Measurements from ENCODE around the gene RBM19.
"Not testable (repeated sequence)": the region's sequence is repeated elsewhere in the genome, so short reads cannot be mapped to it uniquely, and the experiment has no call there.

Gene RBM19, protein sequence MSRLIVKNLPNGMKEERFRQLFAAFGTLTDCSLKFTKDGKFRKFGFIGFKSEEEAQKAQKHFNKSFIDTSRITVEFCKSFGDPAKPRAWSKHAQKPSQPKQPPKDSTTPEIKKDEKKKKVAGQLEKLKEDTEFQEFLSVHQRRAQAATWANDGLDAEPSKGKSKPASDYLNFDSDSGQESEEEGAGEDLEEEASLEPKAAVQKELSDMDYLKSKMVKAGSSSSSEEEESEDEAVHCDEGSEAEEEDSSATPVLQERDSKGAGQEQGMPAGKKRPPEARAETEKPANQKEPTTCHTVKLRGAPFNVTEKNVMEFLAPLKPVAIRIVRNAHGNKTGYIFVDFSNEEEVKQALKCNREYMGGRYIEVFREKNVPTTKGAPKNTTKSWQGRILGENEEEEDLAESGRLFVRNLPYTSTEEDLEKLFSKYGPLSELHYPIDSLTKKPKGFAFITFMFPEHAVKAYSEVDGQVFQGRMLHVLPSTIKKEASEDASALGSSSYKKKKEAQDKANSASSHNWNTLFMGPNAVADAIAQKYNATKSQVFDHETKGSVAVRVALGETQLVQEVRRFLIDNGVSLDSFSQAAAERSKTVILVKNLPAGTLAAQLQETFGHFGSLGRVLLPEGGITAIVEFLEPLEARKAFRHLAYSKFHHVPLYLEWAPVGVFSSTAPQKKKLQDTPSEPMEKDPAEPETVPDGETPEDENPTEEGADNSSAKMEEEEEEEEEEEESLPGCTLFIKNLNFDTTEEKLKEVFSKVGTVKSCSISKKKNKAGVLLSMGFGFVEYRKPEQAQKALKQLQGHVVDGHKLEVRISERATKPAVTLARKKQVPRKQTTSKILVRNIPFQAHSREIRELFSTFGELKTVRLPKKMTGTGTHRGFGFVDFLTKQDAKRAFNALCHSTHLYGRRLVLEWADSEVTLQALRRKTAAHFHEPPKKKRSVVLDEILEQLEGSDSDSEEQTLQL

DNA sequence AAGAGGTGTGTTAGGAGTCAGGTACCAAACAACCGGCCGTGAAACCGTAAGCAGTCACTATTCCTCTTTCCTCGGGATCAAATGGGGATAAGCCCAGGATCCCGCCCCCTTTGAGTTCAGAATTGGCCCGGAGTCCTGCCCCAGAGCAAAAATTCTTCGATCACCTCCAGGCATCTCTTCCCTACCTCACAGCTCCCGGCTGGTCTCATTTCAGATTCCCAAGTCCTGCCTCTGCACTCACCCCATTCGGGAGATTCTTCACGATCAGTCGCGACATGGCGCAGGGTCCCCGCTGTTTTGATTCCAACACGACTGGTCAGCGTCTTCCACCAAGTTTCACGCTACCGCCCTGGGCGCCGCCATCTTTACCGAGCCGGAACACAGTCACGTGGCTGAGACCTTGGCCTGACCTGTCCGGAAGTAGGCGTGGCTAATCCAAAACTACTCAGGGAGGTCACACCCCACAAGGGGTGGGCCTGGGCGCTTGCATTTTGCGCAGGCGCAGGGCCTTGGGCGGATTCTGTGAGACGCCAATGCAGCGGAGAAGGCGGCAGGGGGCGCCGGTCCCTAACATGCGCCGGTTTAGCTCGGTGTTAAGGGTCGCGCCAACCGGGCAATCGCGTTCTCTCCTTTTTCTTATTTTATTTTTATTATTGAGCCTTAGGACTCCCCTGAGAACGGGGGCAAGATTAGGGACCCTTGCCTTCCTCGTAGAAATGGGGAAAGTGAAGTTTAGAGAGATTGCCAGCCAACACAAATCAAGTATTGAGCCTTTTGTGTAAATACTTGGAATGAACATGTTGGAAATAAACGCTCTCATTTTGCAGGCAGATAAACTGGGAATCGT is at the start of gene RBM19:
Gene RBM19 (minus strand): TSS at position 375 of the 847 bp plus-strand sequence. CDS start 98 bp downstream, at position 277.
- in situ Hi-C loops (cut with HindIII; ENCODE audit: low sequenced_read_pairs): no loop called here

DNA sequence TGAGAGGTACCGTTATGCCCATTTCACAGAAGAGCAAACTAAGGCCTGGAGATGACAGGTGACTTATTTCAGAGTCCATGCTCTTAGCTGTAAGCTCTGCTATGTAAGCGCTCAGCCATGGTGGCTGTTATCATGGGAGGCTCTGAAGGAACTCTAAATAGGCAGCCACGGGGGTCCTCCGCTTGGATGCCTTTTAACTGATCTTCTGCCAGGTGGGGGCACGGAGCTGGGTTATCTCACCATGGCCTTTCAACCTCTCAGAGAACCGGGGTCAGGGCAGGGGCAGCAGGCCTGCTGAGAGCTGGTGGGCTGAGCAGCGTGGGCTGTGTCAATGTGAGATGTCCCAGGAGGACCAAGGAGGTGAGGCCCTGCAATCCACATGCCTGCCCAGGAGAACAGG is 49.7 kb upstream of the RBM19 start:
- in situ Hi-C loops (cut with HindIII; ENCODE audit: low sequenced_read_pairs): loop anchor here (10.0 kb wide), 1 partner anchor 479 kb away; no protein-coding TSS in a partner anchor

DNA sequence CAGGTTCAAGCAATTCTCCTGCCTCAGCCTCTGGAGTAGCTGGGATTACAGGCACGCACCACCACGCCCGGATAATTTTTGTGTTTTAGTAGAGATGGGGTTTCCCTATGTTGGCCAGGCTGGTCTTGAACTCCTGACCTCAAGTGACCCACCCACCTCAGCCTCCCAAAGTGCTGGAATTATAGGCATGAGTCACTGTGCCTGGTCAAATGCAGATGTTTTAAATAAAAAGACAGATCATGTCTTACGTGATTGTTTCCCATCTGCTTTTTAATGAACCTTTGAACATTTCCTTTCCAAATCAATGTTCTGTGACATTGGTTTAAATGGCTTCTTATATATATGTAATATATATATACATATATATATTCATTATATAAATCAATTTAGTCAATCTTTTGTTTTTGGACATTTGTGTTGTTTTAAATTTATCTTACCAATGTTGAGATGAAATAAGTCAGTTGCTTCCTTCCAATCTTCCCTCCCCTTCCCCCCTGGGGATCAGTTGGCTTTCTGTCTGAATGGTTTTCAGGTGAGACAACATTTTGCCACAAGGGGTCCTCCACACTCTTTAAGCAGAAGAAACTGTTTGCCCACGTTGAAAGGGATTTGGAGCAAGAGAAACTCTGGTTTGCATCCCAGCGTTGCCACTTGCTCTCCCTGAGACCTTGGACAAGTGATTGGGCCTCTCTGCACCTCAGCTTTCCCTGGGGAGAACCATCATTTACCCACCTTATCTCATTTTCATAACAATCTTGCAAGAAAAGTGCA is 47.6 kb upstream of the RBM19 start:
- in situ Hi-C loops (cut with HindIII; ENCODE audit: low sequenced_read_pairs): loop anchor here (10.0 kb wide), 1 partner anchor 481 kb away; no protein-coding TSS in a partner anchor

DNA sequence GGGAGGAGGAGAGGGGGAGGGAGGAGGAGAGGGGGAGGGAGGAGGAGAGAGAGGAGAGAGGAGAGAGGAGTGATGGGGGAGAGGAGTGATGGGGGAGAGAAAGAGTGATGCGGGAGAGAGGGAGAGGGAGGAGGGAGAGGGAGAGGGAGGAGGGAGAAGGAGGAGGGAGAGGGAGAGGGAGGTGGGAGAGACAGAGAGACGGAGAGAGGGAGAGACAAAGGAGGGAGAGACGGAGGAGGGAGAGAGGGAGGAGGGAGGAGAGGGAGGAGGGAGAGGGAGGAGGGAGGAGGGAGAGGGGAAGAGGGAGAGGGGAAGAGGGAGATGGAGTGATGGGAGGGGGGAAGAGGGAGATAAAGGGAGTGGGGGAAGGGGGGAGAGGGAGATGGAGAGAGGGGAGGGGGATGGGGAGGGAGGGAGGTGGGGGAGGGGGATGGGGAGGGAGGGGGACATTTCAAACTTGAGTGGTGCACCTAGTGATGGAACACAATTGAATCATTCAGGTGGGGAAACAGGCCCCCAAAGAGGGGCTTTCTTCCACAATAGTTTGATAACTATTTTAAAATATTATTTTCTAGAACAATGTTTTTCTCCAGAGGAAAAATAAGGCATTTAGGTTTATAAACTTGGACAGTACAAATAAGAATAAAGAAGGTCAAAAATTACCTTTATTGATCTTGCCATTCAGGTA is 46.8 kb upstream of the RBM19 start:
- in situ Hi-C loops (cut with HindIII; ENCODE audit: low sequenced_read_pairs): loop anchor here (10.0 kb wide), 1 partner anchor 482 kb away; no protein-coding TSS in a partner anchor

DNA sequence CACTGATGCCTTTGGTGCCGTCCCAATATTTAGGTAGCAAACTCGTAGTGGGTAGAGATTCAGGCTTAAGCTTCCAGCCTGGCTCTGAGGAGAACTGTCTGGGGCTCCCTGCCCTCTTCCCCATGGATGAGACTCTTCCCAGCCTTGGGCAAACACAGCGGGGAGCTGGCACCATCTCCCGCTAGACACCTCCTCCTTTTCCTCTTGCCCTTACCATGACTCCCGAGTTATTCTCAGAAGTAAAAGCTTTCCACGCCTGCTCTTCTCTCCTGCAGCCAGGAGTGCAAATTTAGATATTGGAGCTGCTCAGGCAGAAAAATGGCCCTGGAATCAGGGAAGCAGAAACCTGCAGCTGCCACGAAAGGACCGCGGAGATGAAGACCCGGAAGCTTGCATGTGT is 45.6 kb upstream of the RBM19 start:
- in situ Hi-C loops (cut with HindIII; ENCODE audit: low sequenced_read_pairs): loop anchor here (10.0 kb wide), 1 partner anchor 483 kb away; no protein-coding TSS in a partner anchor

DNA sequence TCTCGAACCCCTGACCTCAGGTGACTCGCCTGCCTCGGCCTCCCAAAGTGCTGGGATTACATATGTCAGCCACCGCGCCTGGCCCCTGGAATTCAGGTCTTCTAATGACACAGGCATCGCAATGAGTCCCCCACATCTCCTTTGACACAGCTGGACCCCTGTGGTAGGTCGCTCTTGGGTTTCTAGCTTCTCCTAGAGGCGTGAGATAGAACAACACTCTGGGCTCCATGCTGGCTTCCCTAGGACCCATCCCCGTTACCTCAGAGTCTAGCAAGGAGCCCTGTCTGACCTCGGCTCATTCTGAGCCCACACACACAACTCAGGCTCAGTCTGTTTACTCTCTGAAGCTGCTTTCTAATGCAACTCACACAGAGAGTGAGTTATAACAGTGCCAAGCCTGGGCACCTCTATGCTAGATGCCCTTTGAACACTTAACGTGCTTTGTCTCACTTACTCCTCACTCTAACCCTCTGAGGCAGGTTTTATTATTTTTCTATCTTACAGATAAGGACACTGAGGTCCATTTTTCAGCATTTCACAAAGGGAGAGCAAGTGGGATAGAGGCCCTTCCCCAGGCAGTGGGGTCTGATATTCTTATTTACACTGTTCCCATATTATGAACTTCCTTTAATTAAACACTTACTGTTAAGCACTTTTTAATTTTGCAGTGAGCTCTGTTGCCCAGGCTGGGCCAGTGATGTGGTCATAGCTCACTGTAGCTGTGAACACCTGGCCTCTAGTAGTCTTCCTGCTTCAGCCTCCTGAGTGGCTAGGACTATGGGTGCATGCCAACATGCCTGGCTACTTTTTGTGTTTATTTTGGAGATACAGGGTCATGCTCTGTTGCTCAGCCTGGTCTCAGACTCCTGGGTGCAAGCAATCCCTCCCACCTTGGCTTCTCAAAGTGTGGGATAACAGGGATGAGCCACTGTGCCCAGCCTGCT is 40.6 kb upstream of the RBM19 start:
- in situ Hi-C loops (cut with HindIII; ENCODE audit: low sequenced_read_pairs): no loop called here

DNA sequence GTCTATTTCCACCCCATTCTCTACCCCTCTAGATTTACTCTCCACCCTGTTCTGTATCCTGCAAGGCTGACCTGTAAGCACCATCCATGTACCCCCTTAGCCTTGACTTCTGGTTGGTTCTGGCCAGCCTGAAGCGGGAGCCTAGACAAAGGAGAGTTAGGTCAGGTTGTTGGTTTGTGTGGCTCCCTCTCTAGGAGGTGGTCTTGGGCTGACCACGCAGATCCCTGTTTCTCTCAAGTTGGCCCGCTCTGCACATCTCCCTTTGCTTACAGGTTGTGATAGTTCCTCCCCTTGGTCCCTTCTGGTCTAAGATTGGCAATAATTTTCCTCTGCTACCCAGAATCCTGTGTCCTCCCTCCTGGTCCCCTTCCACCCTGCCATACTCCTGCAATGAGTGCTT is 38.3 kb upstream of the RBM19 start:
- in situ Hi-C loops (cut with HindIII; ENCODE audit: low sequenced_read_pairs): no loop called here

DNA sequence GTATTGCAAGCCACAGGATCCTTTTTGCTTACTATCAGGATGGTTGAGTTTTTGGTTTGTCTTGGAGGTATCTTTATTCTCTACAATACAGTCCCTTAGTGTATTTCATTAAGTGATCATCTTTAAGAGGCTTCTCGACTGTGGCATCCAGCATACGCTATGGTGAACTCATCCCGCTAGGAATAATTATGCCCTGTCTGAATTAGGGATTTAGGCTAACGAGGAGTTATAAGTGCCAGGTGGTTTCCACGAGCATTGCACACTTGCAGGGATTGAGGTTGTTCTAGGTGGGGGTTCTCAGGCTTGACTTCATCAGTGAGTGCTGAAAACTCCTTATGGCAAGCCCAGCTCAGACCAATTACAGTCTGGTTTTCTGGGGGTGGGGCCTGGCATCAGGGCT is 37.2 kb upstream of the RBM19 start:
- in situ Hi-C loops (cut with HindIII; ENCODE audit: low sequenced_read_pairs): no loop called here

DNA sequence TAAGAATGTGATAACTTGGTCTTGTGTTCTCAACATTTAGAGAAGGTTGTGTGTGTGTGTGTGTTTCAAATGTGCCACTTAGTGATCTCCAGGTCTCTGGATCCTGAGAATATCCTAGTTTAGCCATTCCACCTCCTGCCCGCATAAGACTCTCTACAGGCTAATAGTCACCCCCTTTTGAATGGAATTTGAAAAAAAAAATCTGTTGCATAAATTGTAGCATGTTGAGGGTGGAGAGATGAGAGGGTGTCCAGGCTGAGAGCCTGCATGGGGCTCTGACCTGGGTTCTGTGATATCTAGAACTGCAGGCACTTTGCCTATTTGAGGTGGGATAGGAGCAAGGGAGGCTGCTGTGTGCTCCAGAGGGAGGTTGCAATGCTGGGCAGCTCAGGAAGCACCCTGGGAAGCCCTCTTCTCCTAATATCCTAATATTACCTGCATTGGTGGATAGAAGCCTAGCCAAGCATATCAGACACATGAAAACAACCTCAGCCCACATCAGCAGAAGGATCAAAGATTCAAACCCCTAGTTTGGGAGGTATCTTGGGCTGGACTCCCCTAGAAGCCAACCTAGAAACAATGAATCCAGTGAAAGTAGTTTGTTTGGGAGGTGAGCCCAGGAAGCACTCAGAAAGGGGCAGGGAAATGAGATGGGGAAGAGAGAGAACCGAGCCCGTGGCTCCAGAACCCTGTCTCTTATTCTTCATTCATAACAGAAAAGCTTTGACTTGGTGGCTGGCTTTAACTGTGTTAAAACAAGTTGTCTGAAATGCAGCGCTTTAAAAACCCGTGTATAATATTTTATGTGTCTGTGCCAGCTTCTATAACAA is 35.6 kb upstream of the RBM19 start:
- in situ Hi-C loops (cut with HindIII; ENCODE audit: low sequenced_read_pairs): no loop called here

DNA sequence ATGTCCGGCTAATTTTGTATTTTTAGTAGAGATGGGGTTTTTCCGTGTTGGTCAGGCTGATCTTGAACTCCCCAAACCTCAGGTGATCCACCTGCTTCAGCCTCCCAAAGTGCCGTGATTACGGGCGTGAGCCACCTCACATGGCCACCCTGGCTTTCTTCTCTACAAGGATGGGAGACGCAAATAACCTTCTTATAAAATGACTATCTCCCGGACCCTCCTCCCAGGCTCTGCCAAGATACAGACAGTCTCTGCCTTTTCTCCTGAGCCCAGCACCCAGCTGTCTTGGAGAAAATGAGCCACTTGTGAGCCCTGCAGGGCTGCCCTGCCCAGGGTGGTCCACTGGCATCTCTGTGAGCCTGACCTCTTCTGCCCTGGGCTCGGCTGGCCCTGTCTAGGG is 34.7 kb upstream of the RBM19 start:
- in situ Hi-C loops (cut with HindIII; ENCODE audit: low sequenced_read_pairs): no loop called here

DNA sequence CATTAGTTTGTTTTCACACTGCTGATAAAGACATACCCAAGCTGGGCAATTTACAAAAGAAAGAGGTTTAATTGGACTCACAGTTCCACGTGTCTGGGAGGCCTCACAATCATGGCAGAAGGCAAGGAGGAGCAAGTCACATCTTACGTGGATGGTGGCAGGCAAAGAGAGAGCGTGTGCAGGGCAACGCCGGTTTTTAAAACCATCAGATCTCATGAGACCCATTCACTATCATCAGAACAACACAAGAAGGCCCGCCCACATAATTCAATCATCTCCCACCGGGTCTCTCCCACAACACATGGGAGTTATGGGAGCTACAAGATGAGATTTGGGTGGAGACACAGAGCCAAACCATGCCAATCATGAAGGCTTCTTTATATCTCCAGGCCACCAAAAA is 34.1 kb upstream of the RBM19 start:
- in situ Hi-C loops (cut with HindIII; ENCODE audit: low sequenced_read_pairs): not testable (repeated sequence)

DNA sequence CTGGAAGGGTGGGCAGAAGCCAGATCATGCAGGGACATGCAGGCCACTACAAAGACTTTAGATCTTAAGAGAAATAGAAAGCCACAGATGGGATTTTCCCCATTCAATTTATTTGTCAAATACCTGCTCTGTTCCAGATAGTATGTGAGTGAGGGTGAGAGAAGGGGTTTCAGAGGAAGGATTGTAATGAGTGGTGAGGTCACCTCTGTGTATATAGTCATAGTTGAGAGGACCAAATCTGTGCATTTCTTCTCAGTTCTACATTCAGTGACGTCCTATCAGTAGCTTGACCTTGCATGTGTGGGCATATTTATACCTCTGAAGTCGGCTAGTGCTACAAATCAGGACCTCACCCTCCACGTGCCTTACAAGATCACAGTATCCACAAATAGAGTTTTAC is 31.2 kb upstream of the RBM19 start:
- in situ Hi-C loops (cut with HindIII; ENCODE audit: low sequenced_read_pairs): no loop called here

DNA sequence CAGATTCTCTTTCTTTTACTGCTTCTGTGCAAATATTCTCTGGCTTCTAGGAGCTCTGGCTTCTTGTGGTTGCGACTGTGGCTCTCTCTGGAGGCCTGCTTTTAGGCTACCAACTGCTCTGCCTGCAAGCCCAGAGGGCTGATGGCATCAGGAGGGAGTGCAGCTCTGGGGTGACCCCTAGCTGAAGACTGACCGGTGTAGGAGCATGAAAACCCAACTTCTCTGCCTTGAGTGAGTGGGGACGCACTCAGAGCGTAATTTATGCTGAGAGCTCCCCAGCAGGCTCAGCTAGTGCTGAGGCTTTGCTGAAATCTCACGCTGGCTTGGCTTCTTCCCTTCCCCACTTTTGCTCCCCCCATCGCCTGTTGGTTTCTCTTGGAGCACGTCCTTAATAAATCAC is 29.9 kb upstream of the RBM19 start:
- in situ Hi-C loops (cut with HindIII; ENCODE audit: low sequenced_read_pairs): no loop called here

DNA sequence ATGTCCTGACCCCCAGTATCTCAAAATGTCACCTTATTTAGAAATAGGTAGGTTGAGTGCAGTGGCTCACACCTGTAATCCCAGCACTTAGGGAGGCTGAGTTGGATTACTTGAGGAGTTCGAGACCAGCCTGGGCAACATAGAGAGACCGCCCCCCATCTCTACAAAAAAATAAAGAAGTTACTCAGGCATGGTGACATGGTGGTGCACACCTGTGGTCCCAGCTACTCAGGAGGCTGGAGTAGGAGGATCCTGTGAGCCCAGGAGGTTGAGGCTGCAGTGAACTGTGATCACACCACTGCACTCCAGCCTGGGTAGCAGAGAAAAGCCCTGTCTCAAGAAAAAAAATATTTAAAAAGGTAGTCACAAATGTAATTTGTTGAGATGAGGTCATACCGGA is 27.9 kb upstream of the RBM19 start:
- in situ Hi-C loops (cut with HindIII; ENCODE audit: low sequenced_read_pairs): no loop called here

DNA sequence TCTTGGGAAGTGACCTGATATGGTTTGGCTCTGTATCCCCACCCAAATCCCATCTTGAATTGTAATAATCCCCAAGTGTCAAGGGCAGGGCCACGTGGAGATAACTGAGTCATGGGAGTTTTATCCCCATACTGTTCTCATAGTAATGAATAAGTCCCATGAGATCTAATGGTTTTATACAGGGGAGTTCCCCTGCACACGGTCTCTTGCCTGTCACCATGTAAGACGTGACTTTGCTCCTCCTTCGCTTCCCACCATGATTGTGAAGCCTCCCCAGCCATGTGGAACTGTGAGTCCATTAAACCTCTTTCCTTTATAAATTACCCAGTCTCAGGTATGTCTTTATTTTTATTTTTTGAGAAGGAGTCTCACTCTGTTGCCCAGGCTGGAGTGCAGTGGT is 26.6 kb upstream of the RBM19 start:
- in situ Hi-C loops (cut with HindIII; ENCODE audit: low sequenced_read_pairs): not testable (repeated sequence)

DNA sequence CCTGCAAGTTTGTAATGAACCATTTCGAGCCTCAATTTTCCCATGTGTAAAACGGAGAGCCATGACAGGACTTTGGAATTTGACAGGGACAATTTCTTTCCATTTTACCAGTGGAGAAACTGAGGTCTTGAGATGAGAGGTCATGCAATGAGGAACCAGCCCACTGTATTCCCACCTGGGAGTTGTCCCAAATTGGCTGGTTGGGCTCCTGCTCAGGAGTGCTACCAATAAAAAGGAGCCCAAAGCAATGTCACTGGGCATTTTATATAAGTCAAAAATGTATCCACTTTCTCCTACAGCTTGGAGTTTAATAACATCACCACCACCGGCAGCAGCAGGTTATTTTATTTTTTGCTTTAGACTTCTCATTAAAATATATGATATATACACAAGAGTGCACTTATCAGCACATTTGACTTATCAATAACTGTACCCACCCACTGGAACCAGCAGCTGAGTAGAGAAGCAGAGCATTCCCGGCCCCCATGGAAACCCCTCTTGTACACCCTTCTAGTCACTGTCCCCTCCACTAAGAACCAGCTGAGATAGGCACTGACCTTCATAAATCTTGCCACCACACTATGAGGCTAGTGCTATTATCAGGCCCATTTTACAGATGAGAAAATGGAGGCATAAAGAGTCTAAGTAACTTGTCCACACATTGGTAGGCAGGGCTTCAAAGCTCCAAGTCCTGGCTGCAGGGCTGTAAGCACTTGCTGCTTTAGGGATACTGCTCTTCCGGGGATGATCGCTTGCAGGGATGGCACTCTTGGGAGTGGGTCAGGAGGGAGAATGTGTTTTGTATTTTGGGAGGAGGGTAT is 25.3 kb upstream of the RBM19 start:
- in situ Hi-C loops (cut with HindIII; ENCODE audit: low sequenced_read_pairs): no loop called here
